Neural progenitor cell (in vitro differentiated cells): Measurements from ENCODE around the gene CARMIL1.

ENCODE experiments used
- CTCF ChIP-seq: fragments of 200-600 bp; sonication (generic); IDR thresholded peaks from 2 replicates; pipeline ENCODE4 v1.5.1; 2017; ENCODE audit warnings: antibody characterized with exemption, mild to moderate bottlenecking
- EZH2 ChIP-seq: fragments of 200-600 bp; sonication (generic); IDR thresholded peaks from 2 replicates; pipeline ENCODE4 v1.6.1; 2017; ENCODE audit warnings: antibody characterized with exemption, mild to moderate bottlenecking, moderate library complexity

- no peak for TF ChIP-seq CTCF
- TF ChIP-seq EZH2, result no peak
Measured at GRCh38 chr6:25498505-25498904, 219.3 kb downstream of the CARMIL1 start.
